Ovary (tissue), 3 donors: ENCODE data around the gene FGGY.

Source experiments
- CTCF ChIP-seq, 3 donors: fragments of 450-650 bp in 2 of 3; fragments of 200-600 bp in 1 of 3; IDR thresholded peaks; one replicate each; pipeline versions ENCODE4 v1.5.1 to v1.8.0; 2016 to 2022; ENCODE audit warnings: antibody characterized with exemption in 3 of 3, mild to moderate bottlenecking in 1 of 3
- POLR2A ChIP-seq: fragments of 450-650 bp; IDR thresholded peaks from one replicate; pipeline ENCODE4 v1.6.1; 2017; ENCODE audit warnings: antibody characterized with exemption, mild to moderate bottlenecking, moderate library complexity
- donor health status: DM: no; HTN: no; CAD: no.

GRCh38 chr1:59553371-59553770 lies 256.5 kb downstream of the FGGY start:
- TF ChIP-seq CTCF (IDR thresholded peaks at IDR 0.05) (no peak), POLR2A (no peak)
